Measurements from ENCODE around the gene KLF15.

The KLF15 gene

GRCh38 chr3:126304704-126305103 lies 52.5 kb downstream of the KLF15 start:
- TF ChIP-seq, protein P1, sequence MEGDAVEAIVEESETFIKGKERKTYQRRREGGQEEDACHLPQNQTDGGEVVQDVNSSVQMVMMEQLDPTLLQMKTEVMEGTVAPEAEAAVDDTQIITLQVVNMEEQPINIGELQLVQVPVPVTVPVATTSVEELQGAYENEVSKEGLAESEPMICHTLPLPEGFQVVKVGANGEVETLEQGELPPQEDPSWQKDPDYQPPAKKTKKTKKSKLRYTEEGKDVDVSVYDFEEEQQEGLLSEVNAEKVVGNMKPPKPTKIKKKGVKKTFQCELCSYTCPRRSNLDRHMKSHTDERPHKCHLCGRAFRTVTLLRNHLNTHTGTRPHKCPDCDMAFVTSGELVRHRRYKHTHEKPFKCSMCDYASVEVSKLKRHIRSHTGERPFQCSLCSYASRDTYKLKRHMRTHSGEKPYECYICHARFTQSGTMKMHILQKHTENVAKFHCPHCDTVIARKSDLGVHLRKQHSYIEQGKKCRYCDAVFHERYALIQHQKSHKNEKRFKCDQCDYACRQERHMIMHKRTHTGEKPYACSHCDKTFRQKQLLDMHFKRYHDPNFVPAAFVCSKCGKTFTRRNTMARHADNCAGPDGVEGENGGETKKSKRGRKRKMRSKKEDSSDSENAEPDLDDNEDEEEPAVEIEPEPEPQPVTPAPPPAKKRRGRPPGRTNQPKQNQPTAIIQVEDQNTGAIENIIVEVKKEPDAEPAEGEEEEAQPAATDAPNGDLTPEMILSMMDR (IDR thresholded peaks at IDR 0.05; ENCODE audit: control extremely low read depth, extremely low read depth, low read depth, missing control alignments) = no peak
- DNase-seq (ENCODE audit: extremely low spot score) = no peak
- ChIA-PET CTCF (no interaction called here), POLR2A (no interaction called here)

GRCh38 chr3:126304291-126304690 lies 52.9 kb downstream of the KLF15 start:
- DNase-seq (ENCODE audit: extremely low spot score) = no peak
- POLR2A ChIA-PET = no interaction called here
- CTCF ChIA-PET = no interaction called here
- TF ChIP-seq, protein P1 (IDR thresholded peaks at IDR 0.05; ENCODE audit: control extremely low read depth, extremely low read depth, low read depth, missing control alignments) = no peak

DNA sequence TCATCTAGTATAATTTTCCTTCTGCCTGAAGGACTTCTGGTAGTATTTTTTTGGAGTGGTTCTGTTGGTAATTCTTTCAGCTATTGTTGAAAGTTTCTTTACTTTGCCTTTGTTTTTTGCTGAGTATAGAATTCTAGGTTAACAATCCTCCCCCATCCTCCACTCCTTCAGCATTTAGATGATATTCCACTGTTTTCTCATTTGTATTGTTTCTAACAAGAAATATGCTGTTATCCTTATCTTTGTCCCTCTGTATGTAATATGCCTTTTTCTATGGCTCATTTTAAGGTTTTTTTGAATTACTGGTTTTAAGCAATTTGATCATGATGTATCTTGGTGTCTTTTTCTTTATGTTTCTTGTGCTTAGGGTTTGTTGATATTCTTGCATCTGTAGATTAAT lies 53.9 kb downstream of the KLF15 start:
- ChIA-PET POLR2A (no interaction called here), CTCF (no interaction called here)
- TF ChIP-seq, protein P1 (IDR thresholded peaks at IDR 0.05; ENCODE audit: control extremely low read depth, extremely low read depth, low read depth, missing control alignments) = no peak
- DNase-seq (ENCODE audit: extremely low spot score) = no peak

- ChIA-PET POLR2A (no interaction called here), CTCF (no interaction called here)
- peak; percentile 3 for DNase-seq (ENCODE audit: extremely low spot score)
- TF ChIP-seq, protein P1 (IDR thresholded peaks at IDR 0.05; ENCODE audit: control extremely low read depth, extremely low read depth, low read depth, missing control alignments) = no peak
Observed at GRCh38 chr3:126300761-126301481, 56.3 kb downstream of the KLF15 start.

GRCh38 chr3:126300001-126300760 lies 57.0 kb downstream of the KLF15 start:
- DNase-seq (ENCODE audit: extremely low spot score) = peak; percentile 5
- TF ChIP-seq, protein P1 (IDR thresholded peaks at IDR 0.05; ENCODE audit: control extremely low read depth, extremely low read depth, low read depth, missing control alignments) = no peak
- CTCF ChIA-PET = no interaction called here
- POLR2A ChIA-PET = no interaction called here

GRCh38 chr3:126295407-126295939 lies 61.7 kb downstream of the KLF15 start:
- TF ChIP-seq, protein P1 (IDR thresholded peaks at IDR 0.05; ENCODE audit: control extremely low read depth, extremely low read depth, low read depth, missing control alignments) = no peak
- ChIA-PET POLR2A (no interaction called here), CTCF (no interaction called here)
- DNase-seq (ENCODE audit: extremely low spot score) = no peak

Data from GM10248 (cell line).